Measurements from ENCODE around the gene FOXRED2. TPM values are rescaled to one million over a fixed set of nuclear protein-coding genes. Genes with fewer than 3 reads are reported as not detected.

The FOXRED2 gene
- total RNA-seq, 1 experiment from 2014 or later = 42.4 TPM

DNA sequence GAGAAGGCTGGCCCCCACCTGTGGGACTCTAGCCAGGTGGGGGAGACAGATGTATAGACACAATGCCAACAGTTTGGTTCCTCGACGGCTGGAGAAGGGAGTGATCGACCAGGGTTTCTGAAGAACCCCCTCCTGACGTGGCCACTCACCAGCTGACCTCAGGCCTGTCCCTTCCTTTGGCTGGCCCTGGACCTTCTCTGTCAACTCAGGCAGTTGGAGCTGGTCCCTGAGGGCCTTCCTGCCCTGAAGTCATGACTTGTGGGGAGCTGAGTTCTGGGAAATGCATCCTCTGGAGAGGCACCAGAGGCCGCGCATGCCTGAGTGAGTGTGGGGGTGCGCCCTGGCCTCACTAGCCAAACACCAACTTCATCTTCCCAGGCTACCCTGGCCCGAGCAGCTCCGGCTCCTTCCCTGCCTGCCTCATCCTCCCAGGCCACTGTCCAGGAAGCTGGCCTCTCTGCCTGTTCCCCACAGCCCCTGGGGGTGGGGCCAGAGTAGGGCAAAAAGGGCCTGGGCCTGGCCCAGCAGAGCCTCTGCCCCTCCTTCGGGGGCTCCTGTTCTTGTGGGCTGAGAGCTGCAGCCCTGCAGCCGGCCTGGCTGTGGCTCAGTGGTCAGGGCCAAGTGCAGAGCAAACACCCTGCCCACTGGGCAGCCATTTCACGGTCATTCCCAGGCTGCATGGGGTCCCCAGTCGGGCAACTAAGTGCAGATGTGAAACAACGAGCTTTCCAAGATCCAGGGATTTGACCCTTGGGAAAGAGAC lies 49.0 kb downstream of the FOXRED2 start:
- Histone ChIP-seq H3K36me3 (ENCODE audit: low read depth) (no peaks in the 10 kb centered on the region), H3K4me3 (no peak overlapping the region), H3K9me2 (ENCODE audit: insufficient read depth) (no peaks in the 10 kb centered on the region), H3K9me3 (ENCODE audit: insufficient read depth, low read depth) (no peaks in the 10 kb centered on the region), H3K79me2 (ENCODE audit: low read depth) (no peaks in the 10 kb centered on the region), H3K27ac (no peak overlapping the region), H3K4me1 (replicated peaks; ENCODE audit: insufficient read depth) (peaks cover 70% of the 10 kb centered on the region), H3K27me3 (ENCODE audit: insufficient read depth, low read depth) (no peaks in the 10 kb centered on the region), H2AFZ (no peak overlapping the region), H3F3A (ENCODE audit: insufficient read depth, low read depth) (peaks cover 46% of the 10 kb centered on the region), H4K20me1 (ENCODE audit: insufficient read depth) (no peaks in the 10 kb centered on the region), H3K4me2 (no peak overlapping the region)
- CTCF ChIA-PET = no interaction called here
- DNase-seq = peak in 1 of 2 experiments; percentile 32
- intact Hi-C loops (cut with micrococcal nuclease; ENCODE audit: unreplicated experiment) = no loop called here
- BruUV-seq (replicated peaks) = no TSS peak
- TF ChIP-seq, protein P1, sequence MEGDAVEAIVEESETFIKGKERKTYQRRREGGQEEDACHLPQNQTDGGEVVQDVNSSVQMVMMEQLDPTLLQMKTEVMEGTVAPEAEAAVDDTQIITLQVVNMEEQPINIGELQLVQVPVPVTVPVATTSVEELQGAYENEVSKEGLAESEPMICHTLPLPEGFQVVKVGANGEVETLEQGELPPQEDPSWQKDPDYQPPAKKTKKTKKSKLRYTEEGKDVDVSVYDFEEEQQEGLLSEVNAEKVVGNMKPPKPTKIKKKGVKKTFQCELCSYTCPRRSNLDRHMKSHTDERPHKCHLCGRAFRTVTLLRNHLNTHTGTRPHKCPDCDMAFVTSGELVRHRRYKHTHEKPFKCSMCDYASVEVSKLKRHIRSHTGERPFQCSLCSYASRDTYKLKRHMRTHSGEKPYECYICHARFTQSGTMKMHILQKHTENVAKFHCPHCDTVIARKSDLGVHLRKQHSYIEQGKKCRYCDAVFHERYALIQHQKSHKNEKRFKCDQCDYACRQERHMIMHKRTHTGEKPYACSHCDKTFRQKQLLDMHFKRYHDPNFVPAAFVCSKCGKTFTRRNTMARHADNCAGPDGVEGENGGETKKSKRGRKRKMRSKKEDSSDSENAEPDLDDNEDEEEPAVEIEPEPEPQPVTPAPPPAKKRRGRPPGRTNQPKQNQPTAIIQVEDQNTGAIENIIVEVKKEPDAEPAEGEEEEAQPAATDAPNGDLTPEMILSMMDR (conservative IDR thresholded peaks at IDR 0.05) = no peak
- TF ChIP-seq EZH2 (IDR thresholded peaks at IDR 0.05; ENCODE audit: low read depth) = no peak
- POLR2A ChIA-PET (ENCODE audit: unreplicated experiment) = no interaction called here

DNA sequence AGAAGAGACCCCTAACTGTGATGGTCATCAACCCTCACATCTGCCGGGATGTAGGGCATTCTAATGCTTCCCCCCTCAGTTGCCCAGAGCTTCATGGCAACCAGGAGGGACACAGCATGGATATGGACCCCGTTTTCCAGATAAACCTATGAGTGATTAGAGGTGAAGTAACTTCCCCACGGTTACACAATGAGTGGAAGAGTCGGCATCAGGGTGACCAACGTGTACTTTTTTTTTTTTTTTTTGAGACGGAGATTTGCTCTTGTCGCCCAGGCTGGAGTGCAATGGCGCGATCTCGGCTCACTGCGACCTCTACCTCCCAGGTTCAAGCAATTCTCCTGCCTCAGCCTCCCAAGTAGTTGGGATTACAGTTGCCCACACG lies 50.4 kb downstream of the FOXRED2 start:
- CTCF ChIA-PET = no interaction called here
- no peak overlapping the region for H3K4me2 ChIP-seq
- H3K9me2 ChIP-seq (ENCODE audit: insufficient read depth) = no peaks in the 10 kb centered on the region
- no peak overlapping the region for H3K4me3 ChIP-seq
- POLR2A ChIA-PET (ENCODE audit: unreplicated experiment) = no interaction called here
- peak in 1 of 2 experiments; percentile 28 for DNase-seq
- no peaks in the 10 kb centered on the region for H3K36me3 ChIP-seq (ENCODE audit: low read depth)
- no TSS peak for BruUV-seq (replicated peaks)
- TF ChIP-seq, protein P1 (conservative IDR thresholded peaks at IDR 0.05) = no peak
- TF ChIP-seq EZH2 (IDR thresholded peaks at IDR 0.05; ENCODE audit: low read depth) = no peak
- peaks cover 67% of the 10 kb centered on the region for H3K4me1 ChIP-seq (replicated peaks; ENCODE audit: insufficient read depth)
- no peaks in the 10 kb centered on the region for H3K9me3 ChIP-seq (ENCODE audit: insufficient read depth, low read depth)
- H4K20me1 ChIP-seq (ENCODE audit: insufficient read depth) = no peaks in the 10 kb centered on the region
- no peaks in the 10 kb centered on the region for H3K79me2 ChIP-seq (ENCODE audit: low read depth)
- intact Hi-C loops (cut with micrococcal nuclease; ENCODE audit: unreplicated experiment) = no loop called here
- no peaks in the 10 kb centered on the region for H3K27me3 ChIP-seq (ENCODE audit: insufficient read depth, low read depth)
- H3F3A ChIP-seq (ENCODE audit: insufficient read depth, low read depth) = peaks cover 43% of the 10 kb centered on the region
- H3K27ac ChIP-seq = no peak overlapping the region
- no peak overlapping the region for H2AFZ ChIP-seq

DNA sequence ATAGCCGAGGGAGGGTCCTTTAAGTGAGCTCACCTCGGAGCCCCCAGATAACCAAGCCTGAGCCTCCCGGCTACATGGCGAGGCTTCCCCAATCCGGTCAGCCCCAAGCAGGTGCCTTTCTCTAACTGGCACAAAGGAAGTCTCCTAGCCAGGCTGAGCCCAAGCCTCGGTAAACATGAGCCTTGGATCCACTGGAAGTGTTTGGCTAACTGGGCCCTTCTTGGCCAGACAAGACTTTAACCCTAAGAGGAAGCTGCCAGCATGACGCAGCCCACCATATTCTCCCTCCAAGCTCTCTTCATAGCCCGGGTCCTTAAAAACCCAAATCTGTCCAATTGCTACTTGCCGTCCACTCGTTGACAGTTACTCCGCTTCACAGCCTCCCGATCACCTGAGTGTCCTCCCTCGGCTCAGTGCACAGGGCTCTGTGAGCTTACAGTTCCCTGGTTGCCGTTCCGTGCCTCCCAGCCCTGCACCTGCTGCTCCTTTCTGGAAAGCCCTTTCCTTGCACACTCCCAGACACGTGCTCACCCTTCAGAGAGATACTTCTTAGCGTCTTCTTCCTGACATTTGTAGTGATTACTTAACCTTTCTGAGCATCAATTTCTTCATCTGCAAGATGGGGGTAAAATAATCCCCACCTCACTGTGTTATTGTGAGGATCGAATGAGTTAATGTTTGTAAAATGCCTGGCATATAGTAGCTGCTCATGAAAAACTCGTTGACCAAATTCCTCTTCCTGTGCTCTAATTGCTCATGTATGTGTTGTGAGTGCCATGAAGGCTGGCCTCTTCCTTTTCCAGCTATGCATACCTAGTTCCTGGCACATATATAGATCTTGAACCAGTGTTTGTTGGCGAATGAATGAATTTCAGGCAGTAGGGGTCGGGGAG lies 51.0 kb downstream of the FOXRED2 start:
- Histone ChIP-seq H3K4me2 (peak overlapping the region; percentile 84), H3K79me2 (ENCODE audit: low read depth) (no peaks in the 10 kb centered on the region), H3K27ac (no peak overlapping the region), H4K20me1 (ENCODE audit: insufficient read depth) (no peaks in the 10 kb centered on the region), H3K4me1 (replicated peaks; ENCODE audit: insufficient read depth) (peaks cover 67% of the 10 kb centered on the region), H3K36me3 (ENCODE audit: low read depth) (no peaks in the 10 kb centered on the region), H3K9me2 (ENCODE audit: insufficient read depth) (no peaks in the 10 kb centered on the region), H3F3A (ENCODE audit: insufficient read depth, low read depth) (peaks cover 43% of the 10 kb centered on the region), H2AFZ (peak overlapping the region; percentile 83; the same call in 1 of the 2 replicates), H3K9me3 (ENCODE audit: insufficient read depth, low read depth) (no peaks in the 10 kb centered on the region), H3K4me3 (peak overlapping the region; percentile 61; the same call in 1 of the 2 replicates), H3K27me3 (ENCODE audit: insufficient read depth, low read depth) (no peaks in the 10 kb centered on the region)
- TF ChIP-seq, protein P1 (conservative IDR thresholded peaks at IDR 0.05) = no peak
- TF ChIP-seq EZH2 (IDR thresholded peaks at IDR 0.05; ENCODE audit: low read depth) = no peak
- TSS peak; percentile 86 for BruUV-seq (replicated peaks)
- POLR2A ChIA-PET (ENCODE audit: unreplicated experiment) = interaction anchor here (1.0 kb wide), 1 partner anchor 68 kb away, joined by 3 read pairs; the partner anchor contains the start of gene MYH9
- intact Hi-C loops (cut with micrococcal nuclease; ENCODE audit: unreplicated experiment) = loop anchor here (1.0 to 2.0 kb wide), 3 partner anchors 9 to 67 kb away; no protein-coding TSS in a partner anchor
- CTCF ChIA-PET = no interaction called here
- DNase-seq = peak in 1 of 2 experiments; percentile 30
